Stimulated activated CD4-positive, alpha-beta T cell treated with anti-CD3 and anti-CD28 coated beads, TNF-alpha, amount 100 ng/mL, for 24 hours (primary cell): ENCODE data around the gene UGT1A10.

Source experiments
- DNase-seq, 3 experiments: peaks; one replicate each; pipeline ENCODE4 v3.0.0-alpha.2; 2020; ENCODE audit warnings: low read depth in 3 of 3

The UGT1A10 gene

DNA sequence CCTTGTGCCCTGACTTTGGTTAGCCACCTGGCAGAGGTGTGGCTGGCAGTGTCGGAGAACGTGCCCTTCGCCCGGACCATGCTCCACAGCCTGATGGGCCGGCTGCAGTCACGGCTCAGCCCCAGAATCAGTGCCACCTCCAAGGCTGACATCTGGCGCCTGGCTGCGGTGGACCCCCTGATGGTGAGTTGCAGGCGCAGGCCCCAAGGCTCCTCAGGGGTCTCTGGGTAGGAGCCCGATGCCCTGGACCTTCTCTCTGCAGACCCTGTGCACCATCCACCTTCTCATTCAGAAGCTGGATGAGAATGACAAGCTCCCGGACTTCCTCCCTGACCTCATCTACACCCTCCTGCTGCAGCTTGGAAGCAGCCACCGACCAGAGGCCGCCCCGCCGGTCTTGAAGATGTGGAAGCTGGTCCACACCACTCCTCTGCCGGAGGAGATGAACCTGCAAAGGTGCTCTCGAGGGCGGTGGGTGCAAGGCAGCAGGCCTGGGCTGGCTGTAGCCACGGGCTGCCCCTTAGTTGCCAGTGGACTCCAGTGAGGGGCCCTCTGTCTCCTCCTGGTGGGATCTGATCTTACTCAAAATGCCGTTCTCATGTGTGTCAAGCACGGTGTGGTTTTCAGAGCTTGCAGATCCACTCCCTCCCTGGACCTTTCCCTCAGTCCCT lies 186.0 kb downstream of the UGT1A10 start:
- DNase-seq = no peak
